PC-3 (cell line): ENCODE results near the gene GON7. TPM values are rescaled to one million over a fixed set of nuclear protein-coding genes. Genes with fewer than 3 reads are reported as not detected.
A peak's percentile ranks its signal among the peaks of the same experiment; 100 is the strongest.

Source experiments
- ATAC-seq: fragments of 200-7000 bp; cut with Tn5 transposase; 2 replicates; pipeline ENCODE4 v1.9.1; 2020; ENCODE audit warnings: mild to moderate bottlenecking, moderate library complexity
- BruUV-seq: library from RNA; stranded (reverse); fragments of 400-500 nt; replicated peaks from 2 replicates; lab custom pipeline; 2021; lab: Mats Ljungman, UMichigan
- CTCF ChIA-PET: fragments of 300-600 bp; sonication (Branson Sonifier 250); formaldehyde crosslinking; loops from one replicate; lab custom pipeline; 2022; ENCODE audit warnings: antibody characterized with exemption; lab: Charles Lee
- POLR2A ChIA-PET: fragments of 300-600 bp; sonication (Branson Sonifier 250); formaldehyde crosslinking; loops from one replicate; lab custom pipeline; 2022; ENCODE audit warnings: antibody characterized with exemption; ENCODE audit not compliant: unreplicated experiment; lab: Charles Lee
- DNase-seq: peaks from one replicate; pipeline ENCODE4 v3.0.0-alpha.2; 2015
- H2AFZ ChIP-seq: fragments of 300-600 bp; sonication (generic); 2 replicates; pipeline ENCODE4 v1.6.0; 2016; ENCODE audit warnings: antibody characterized with exemption, low read length
- H3F3A ChIP-seq: fragments of 300-600 bp; sonication (generic); one replicate; pipeline ENCODE4 v1.6.0; 2017; ENCODE audit warnings: antibody characterized with exemption, low read length, control low read depth, mild to moderate bottlenecking; ENCODE audit not compliant: unreplicated experiment
- H3K27ac ChIP-seq: fragments of 300-600 bp; sonication (generic); 2 replicates; pipeline ENCODE4 v1.5.1; 2016; ENCODE audit warnings: mild to moderate bottlenecking, low read length
- H3K27me3 ChIP-seq: fragments of 300-600 bp; sonication (generic); 2 replicates; pipeline ENCODE4 v1.6.1; 2016; ENCODE audit warnings: low read length, mixed read lengths
- H3K36me3 ChIP-seq: fragments of 300-600 bp; sonication (generic); 2 replicates; pipeline ENCODE4 v1.6.1; 2016; ENCODE audit warnings: low read depth, mixed run types, low read length, mixed read lengths
- H3K4me1 ChIP-seq: fragments of 300-600 bp; sonication (generic); 2 replicates; pipeline ENCODE4 v1.5.1; 2016; ENCODE audit warnings: low read length; ENCODE audit not compliant: insufficient read depth
- H3K4me2 ChIP-seq: fragments of 300-600 bp; sonication (generic); 2 replicates; pipeline ENCODE4 v1.6.0; 2016; ENCODE audit warnings: low read length
- H3K4me3 ChIP-seq: fragments of 300-600 bp; sonication (generic); 2 replicates; pipeline ENCODE4 v1.5.1; 2016; ENCODE audit warnings: mild to moderate bottlenecking, low read length, mixed read lengths
- H3K79me2 ChIP-seq: fragments of 300-600 bp; sonication (generic); 2 replicates; pipeline ENCODE4 v1.6.1; 2017; ENCODE audit warnings: low read length, mixed read lengths
- H3K9ac ChIP-seq: fragments of 300-600 bp; sonication (generic); 2 replicates; pipeline ENCODE4 v1.6.0; 2016; ENCODE audit warnings: mild to moderate bottlenecking, low read length
- H3K9me2 ChIP-seq: fragments of 300-600 bp; sonication (generic); replicated peaks from 2 replicates; pipeline ENCODE4 v1.6.1; 2016; ENCODE audit warnings: mixed run types, low read length, mixed read lengths
- H3K9me3 ChIP-seq: fragments of 300-600 bp; sonication (generic); 2 replicates; pipeline ENCODE4 v1.6.1; 2016; ENCODE audit warnings: low read length, mixed read lengths
- H4K20me1 ChIP-seq: fragments of 300-600 bp; sonication (generic); 2 replicates; pipeline ENCODE4 v1.6.1; 2016; ENCODE audit warnings: low read length, mixed read lengths
- CTCF ChIP-seq: fragments of 300-600 bp; sonication (generic); conservative IDR thresholded peaks from 2 replicates; pipeline ENCODE4 v1.5.1; 2017; ENCODE audit warnings: antibody characterized with exemption, low read depth, mild to moderate bottlenecking, low read length
- EZH2 ChIP-seq: fragments of 300-600 bp; sonication (generic); IDR thresholded peaks from one replicate; pipeline ENCODE4 v1.6.1; 2017; ENCODE audit warnings: antibody characterized with exemption, mild to moderate bottlenecking, low read length; ENCODE audit not compliant: unreplicated experiment
- EZH2phosphoT487 ChIP-seq: fragments of 300-600 bp; sonication (generic); IDR thresholded peaks from 2 replicates; pipeline ENCODE4 v1.6.1; 2018; ENCODE audit warnings: mild to moderate bottlenecking, antibody characterized with exemption, low read length, borderline replicate concordance
- intact Hi-C: fragments of 100-400 bp; cut with micrococcal nuclease; formaldehyde crosslinking; loops from 2 replicates; pipeline ENCODE4 v1.9.0; 2023
- total RNA-seq: library from RNA; depleted of rRNA; stranded (reverse); fragments of >200 nt; gene quantifications from 2 replicates; pipeline ENCODE4 v1.2.3, GENCODE V29; 2014

Gene GON7
- total RNA-seq, 1 experiment from 2014 or later, result 45.4 TPM

GRCh38 chr14:93220509-93220908 is 13.6 kb upstream of the GON7 start:
- ATAC-seq (no peak), DNase-seq (no peak)
- H4K20me1 ChIP-seq, result no peaks in the 10 kb centered on the region
- H3K79me2 ChIP-seq, result no peaks in the 10 kb centered on the region
- no peaks in the 10 kb centered on the region for H3K9me2 ChIP-seq
- no TSS peak for BruUV-seq
- no peak overlapping the region for H3K9ac ChIP-seq
- no peaks in the 10 kb centered on the region for H3K4me1 ChIP-seq
- H3K4me2 ChIP-seq, result no peak overlapping the region
- H3K36me3 ChIP-seq, result peaks cover 11% of the 10 kb centered on the region; the same call in 1 of the 2 replicates
- H3F3A ChIP-seq, result no peaks in the 10 kb centered on the region
- ChIA-PET POLR2A (no interaction called here), CTCF (no interaction called here)
- intact Hi-C loops, result no loop called here
- no peaks in the 10 kb centered on the region for H3K9me3 ChIP-seq
- no peak overlapping the region for H3K4me3 ChIP-seq
- no peak overlapping the region for H3K27ac ChIP-seq
- TF ChIP-seq CTCF, result no peak
- no peak for TF ChIP-seq EZH2phosphoT487
- no peak for TF ChIP-seq EZH2
- no peak overlapping the region for H2AFZ ChIP-seq
- H3K27me3 ChIP-seq, result no peaks in the 10 kb centered on the region

GRCh38 chr14:93219103-93219726 is 12.3 kb upstream of the GON7 start:
- intact Hi-C loops, result loop anchor here (1.0 kb wide), 1 partner anchor 106 kb away; no protein-coding TSS in a partner anchor
- H3K36me3 ChIP-seq, result peaks cover 12% of the 10 kb centered on the region; the same call in 1 of the 2 replicates
- no peak overlapping the region for H3K4me3 ChIP-seq
- no peak overlapping the region for H3K9ac ChIP-seq
- CTCF ChIA-PET, result interaction anchor here (0.6 to 1.6 kb wide), 9 partner anchors 11 to 318 kb away, joined by 3 to 8 read pairs (median 5); partner anchors contain the start of genes GON7, LYSET, MOAP1 and UBR7
- BruUV-seq, result no TSS peak
- POLR2A ChIA-PET, result interaction anchor here (0.6 kb wide), 2 partner anchors 12 to 15 kb away, joined by 3 read pairs; no protein-coding TSS in a partner anchor
- H3K79me2 ChIP-seq, result no peaks in the 10 kb centered on the region
- no peak overlapping the region for H3K27ac ChIP-seq
- peak; percentile 88 for TF ChIP-seq CTCF
- no peak for TF ChIP-seq EZH2phosphoT487
- no peaks in the 10 kb centered on the region for H3K4me1 ChIP-seq
- no peaks in the 10 kb centered on the region for H3F3A ChIP-seq
- H3K27me3 ChIP-seq, result no peaks in the 10 kb centered on the region
- H3K9me2 ChIP-seq, result no peaks in the 10 kb centered on the region
- ATAC-seq (peak; percentile 88), DNase-seq (peak; percentile 74)
- no peaks in the 10 kb centered on the region for H3K9me3 ChIP-seq
- no peak overlapping the region for H2AFZ ChIP-seq
- H3K4me2 ChIP-seq, result no peak overlapping the region
- H4K20me1 ChIP-seq, result no peaks in the 10 kb centered on the region

- no peaks in the 10 kb centered on the region for H3F3A ChIP-seq
- no peak for DNase-seq
- ChIA-PET POLR2A (no interaction called here), CTCF (no interaction called here)
- ATAC-seq, result no peak
- H3K4me3 ChIP-seq, result no peak overlapping the region
- H3K4me1 ChIP-seq, result no peaks in the 10 kb centered on the region
- no peaks in the 10 kb centered on the region for H3K9me2 ChIP-seq
- no peak overlapping the region for H2AFZ ChIP-seq
- H3K9me3 ChIP-seq, result no peaks in the 10 kb centered on the region
- no TSS peak for BruUV-seq
- no peak overlapping the region for H3K9ac ChIP-seq
- H3K4me2 ChIP-seq, result no peak overlapping the region
- peaks cover 2% of the 10 kb centered on the region for H3K79me2 ChIP-seq
- TF ChIP-seq EZH2phosphoT487 (no peak), CTCF (no peak), EZH2 (no peak)
- peaks cover 14% of the 10 kb centered on the region; the same call in 1 of the 2 replicates for H3K36me3 ChIP-seq
- no peaks in the 10 kb centered on the region for H3K27me3 ChIP-seq
- no peaks in the 10 kb centered on the region for H4K20me1 ChIP-seq
- H3K27ac ChIP-seq, result no peak overlapping the region
- intact Hi-C loops, result no loop called here
Measured at GRCh38 chr14:93214598-93214997, 7.7 kb upstream of the GON7 start.
